Fibroblast of mammary gland (primary cell): ENCODE data around the gene SMAD3.

Experiments
- DNase-seq: peaks from one replicate; pipeline ENCODE4 v3.0.0-alpha.2; 2010; ENCODE audit warnings: low read depth
- H3K4me3 ChIP-seq: 2 replicates; pipeline ENCODE4 v1.5.1; 2011; ENCODE audit warnings: low read depth, mild to moderate bottlenecking, low read length, moderate library complexity; ENCODE audit not compliant: control insufficient read depth
- TF ChIP-seq, protein P1 (sequence below): conservative IDR thresholded peaks from 2 replicates; pipeline ENCODE4 v1.5.1; 2011; ENCODE audit warnings: low read depth, low read length, inconsistent platforms; ENCODE audit not compliant: control insufficient read depth, insufficient read depth

The SMAD3 gene

DNA sequence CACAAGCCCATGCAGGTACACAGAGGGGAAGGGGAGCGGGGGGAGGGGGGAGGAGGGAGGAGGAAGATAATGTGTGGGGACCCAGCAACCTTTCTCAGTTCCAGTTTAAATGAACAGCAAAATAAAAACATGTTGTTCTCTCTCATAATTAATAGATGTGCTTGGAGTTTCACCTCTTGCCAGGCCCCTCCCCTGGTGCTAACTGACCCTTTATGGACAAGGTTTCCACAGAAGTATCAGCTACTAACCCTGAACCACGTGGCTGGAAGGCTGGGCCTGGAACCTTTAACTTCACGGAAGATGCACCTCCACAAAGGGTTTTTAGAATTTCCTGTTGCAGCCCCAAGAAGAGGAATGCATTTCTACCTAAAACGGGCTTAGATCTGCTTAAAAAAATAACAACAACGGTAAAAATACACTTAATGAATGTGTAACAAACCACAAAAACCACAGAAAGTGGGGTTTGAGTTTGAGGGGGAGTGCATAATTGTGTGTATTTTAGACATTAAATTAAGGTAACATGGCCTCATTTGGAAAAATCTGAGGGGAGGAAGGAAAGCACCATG, 14.8 kb upstream of the SMAD3 start:
- TF ChIP-seq, protein P1, sequence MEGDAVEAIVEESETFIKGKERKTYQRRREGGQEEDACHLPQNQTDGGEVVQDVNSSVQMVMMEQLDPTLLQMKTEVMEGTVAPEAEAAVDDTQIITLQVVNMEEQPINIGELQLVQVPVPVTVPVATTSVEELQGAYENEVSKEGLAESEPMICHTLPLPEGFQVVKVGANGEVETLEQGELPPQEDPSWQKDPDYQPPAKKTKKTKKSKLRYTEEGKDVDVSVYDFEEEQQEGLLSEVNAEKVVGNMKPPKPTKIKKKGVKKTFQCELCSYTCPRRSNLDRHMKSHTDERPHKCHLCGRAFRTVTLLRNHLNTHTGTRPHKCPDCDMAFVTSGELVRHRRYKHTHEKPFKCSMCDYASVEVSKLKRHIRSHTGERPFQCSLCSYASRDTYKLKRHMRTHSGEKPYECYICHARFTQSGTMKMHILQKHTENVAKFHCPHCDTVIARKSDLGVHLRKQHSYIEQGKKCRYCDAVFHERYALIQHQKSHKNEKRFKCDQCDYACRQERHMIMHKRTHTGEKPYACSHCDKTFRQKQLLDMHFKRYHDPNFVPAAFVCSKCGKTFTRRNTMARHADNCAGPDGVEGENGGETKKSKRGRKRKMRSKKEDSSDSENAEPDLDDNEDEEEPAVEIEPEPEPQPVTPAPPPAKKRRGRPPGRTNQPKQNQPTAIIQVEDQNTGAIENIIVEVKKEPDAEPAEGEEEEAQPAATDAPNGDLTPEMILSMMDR, result no peak
- no peak overlapping the region for H3K4me3 ChIP-seq
- no peak for DNase-seq

DNA sequence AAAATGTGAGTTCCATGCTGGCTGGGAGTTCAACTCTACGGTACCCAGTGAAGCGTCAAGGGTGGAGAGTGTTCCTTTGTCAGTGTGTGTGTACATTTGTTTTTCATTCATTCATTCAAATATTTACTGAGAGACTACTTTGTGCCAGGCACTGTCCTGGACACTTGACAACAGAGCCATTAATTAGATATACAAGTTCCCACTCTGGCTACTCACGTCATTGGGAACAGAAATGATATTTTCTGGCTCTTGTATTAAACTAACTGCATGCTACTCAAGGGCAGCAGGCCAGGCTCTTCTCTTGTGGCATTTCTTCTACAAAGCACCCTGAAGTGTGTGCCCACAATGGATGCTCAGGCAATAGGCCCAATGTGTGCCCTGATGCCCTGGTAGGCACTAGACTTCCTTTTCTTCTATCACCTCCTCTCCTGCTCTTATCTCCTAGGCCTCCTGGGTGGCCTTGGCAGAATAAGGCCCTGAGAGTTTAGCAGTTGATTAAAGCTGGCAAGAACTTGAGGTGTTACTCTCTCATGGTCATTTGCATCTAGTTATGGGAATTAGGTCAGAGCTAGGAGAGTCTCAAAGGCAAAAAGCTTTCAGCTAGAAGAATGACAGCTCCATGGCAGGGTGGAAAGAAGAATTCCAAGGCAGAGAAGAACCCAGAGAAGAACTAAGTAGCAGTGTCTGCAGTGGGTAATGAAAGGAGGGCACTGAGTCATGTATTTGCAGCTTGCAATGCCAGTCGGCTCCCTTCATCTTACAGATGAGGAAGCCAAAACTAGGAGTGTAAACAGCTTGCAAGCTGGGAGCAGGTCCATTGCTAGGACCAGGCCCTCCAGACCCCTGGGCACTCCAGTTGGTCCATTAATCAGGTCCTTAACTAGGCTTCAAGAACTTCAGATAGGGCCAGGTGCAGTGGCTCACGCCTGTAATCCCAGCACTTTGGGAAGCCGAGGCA, 14.0 kb upstream of the SMAD3 start:
- TF ChIP-seq, protein P1, result no peak
- H3K4me3 ChIP-seq, result no peak overlapping the region
- no peak for DNase-seq

GRCh38 chr15:67054676-67055075, 10.7 kb upstream of the SMAD3 start:
- DNase-seq, result no peak
- no peak overlapping the region for H3K4me3 ChIP-seq
- TF ChIP-seq, protein P1, result no peak

DNA sequence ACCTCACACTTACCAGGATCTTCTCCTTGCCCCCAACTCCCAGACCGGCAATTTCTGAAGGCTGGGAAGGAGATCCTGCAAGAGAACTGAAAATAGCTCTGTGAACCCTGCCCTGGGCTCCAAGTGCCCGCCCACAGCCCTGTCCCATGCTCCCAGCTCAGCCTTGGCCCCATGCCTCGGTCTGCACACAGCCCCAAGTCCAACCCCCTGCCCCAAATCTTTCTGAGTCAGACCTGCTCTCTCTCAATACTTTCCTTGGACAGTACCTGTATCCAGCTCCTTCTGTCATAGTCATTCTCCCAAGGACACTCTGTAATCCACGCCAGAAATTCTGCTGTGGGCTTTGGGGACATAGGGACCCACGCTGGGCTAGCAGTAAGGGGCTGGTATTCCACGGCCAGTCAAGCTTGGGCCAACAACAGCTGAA, 6.3 kb upstream of the SMAD3 start:
- no peak overlapping the region for H3K4me3 ChIP-seq
- DNase-seq, result no peak
- TF ChIP-seq, protein P1, result no peak

DNA sequence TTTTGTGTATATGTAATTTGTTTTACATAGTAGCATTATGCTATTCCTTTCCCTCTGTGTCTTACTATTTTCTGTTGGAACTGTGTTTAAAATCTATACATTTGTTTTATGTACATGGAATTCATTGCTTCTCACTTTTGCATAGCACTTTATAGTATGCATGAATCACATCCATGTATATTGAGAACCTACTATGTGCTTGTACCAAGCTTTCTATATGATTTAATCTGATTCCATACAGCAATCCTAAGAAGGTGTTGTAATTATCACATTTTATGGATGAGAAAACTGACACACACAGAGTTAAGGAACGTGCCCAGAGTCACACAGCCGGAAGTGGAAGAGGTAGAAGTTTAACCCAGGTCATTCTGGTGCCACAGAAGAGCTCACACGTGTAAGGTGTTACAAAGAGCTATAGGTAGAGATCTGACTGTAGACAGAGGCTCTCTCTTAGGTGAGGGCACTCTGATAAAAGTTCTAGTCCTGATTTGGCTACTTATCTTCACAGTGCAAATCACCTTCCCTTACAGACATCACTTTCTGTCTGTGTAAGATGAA, 3.5 kb upstream of the SMAD3 start:
- DNase-seq, result no peak
- TF ChIP-seq, protein P1, result no peak
- H3K4me3 ChIP-seq, result no peak overlapping the region

- no peak for DNase-seq
- TF ChIP-seq, protein P1, result no peak
- no peak overlapping the region for H3K4me3 ChIP-seq
Measured at GRCh38 chr15:67062369-67062985, 2.9 kb upstream of the SMAD3 start.
